HG03571 (cell line): ENCODE results near the gene ELOVL6.
"Not testable (repeated sequence)": the region's sequence is repeated elsewhere in the genome, so short reads cannot be mapped to it uniquely, and the experiment has no call there.

Experiments used
- ATAC-seq: cut with Tn5 transposase; IDR thresholded peaks from one replicate; pipeline ENCODE4 v1.9.1; 2021; ENCODE audit not compliant: unreplicated experiment

Gene ELOVL6

DNA sequence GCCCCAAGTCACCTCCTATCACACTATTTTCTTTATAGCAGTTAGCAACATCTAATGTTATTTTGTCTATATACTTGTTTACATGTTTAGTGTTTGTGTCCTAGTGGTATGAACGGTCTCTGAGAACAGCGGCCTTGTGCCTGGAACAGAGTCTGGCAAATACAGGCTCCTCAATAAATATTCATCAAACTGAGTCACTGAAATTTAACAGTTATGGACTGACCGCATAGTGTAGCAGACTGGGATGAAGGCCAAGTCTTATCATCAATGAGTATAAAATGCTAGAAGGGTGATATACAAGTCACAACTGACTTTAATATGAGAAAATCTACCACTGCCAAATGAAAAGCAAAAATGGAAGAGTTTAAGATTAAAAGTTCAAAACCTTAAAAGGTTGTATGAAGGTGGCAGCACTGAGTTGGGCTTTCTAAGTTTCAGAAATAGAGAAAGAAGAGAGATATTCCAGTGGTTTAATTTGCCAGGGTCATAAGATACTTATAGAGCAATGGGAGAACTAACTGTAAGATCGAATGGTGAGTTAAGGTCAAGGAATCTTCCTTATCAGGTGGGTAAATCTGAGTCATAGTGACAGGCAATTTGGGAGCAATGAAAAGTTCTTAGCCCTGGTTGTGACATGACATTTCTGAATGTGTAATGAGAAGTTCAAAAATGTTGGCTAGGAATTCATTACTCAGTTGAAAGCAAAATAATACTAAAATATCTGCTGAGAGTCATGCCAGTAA lies 34.9 kb downstream of the ELOVL6 start:
- no peak for ATAC-seq

DNA sequence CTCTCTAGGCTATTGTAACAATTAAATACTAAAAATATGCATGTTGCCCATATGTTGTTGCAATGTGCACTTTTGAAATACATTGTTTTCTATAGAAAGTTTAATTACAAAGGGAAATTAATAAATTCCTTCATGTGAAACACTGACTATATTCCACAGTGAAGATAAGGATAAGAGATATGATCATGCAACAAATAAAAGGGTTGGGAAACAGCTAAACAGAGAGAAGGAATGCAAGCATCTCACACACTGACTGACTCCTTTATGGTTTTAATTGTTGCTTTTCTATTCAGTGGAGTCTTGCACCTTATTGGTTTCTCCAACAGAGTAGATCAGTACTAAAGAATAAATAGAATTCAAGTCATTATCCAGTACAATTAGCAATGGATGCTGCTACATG lies 37.8 kb downstream of the ELOVL6 start:
- no peak for ATAC-seq

DNA sequence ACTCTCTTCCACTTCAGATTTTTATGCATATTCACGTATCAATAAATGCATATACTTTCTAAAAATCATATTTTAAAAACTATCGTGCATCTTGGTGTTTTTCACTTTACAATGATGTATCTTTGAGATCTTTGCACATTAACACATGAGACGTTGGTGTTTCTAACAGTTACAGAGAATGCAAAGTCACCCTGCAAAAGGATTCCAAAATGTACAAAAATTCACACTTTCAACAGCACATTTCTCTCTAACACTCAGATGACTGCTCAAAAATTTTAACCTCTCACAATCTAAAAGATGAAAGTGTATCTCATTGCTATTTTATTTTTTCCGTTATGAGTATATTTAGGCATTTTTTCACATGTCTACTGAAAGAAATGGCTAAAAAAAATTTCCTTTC lies 38.9 kb downstream of the ELOVL6 start:
- ATAC-seq = no peak

DNA sequence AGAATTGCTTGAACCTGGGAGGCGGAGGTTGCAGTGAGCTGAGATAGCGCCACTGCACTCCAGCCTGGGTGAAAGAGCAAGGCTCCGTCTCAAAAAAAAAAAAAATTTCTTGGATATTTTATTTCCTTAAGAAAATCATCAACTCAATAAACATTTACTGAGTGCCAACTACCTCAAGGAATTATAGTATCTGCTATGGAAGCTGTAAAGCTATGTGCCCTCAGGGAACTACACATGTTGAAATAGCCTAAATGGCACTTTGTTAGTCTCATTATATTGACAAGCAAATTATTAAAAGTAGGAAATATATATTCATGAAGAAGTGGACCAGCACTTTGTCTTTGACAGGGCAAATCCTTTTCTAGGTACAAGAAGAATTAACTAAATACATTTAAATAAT lies 40.8 kb downstream of the ELOVL6 start:
- ATAC-seq = no peak

DNA sequence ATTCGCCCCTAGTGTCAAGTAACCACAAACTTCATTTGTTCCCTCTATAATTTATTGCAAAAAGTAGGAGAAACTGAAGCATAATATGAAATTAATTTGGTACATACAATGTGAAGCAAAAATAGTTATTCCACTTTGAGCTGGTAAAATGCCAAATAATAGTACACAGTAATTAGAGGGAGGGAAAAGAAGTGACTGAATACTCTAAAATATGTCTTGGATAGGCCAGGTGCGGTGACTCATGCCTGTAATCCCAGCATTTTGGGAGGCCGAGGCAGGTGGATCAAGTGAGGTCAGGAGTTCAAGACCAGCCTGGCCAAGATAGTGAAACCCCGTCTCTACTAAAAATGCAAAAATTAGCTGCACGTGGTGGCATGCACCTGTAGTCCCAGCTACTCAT lies 41.2 kb downstream of the ELOVL6 start:
- not testable (repeated sequence) for ATAC-seq

DNA sequence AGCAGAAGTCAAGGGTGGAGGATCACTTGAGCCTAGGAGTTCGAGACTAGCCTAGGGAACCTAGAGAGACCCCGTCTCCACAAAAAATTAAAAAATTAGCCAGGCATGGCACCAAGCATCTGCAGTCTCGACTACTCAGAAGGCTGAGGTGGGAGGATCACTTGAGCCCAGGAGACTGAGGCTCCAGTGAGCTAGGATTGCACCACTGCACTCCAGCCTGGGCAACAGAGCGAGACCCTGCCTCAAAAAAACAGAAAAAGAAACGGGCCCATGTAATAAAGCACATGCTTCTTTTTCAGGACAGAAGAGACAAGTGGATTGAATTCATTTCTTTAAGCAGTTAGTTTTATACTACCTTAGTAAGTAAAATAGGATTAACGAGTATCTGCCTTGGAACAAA lies 42.0 kb downstream of the ELOVL6 start:
- ATAC-seq = no peak

DNA sequence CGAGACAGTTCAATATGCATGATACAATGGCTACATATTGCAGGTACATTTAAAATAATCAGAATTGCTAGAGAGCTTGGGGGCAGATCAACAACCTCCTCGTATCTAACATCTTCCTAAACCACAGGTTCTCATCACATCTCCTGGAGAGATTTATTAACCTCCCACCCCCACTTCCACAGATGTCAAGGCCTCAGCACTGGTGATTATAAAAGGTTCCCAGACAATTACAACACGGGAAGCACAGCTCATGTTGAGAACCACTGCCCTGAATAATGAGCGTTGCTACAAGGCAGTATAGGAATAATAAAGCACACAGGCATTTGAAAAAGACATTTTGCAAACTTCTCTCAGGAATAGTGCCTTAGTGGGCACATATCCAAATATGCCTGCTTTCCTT lies 42.8 kb downstream of the ELOVL6 start:
- ATAC-seq = no peak

DNA sequence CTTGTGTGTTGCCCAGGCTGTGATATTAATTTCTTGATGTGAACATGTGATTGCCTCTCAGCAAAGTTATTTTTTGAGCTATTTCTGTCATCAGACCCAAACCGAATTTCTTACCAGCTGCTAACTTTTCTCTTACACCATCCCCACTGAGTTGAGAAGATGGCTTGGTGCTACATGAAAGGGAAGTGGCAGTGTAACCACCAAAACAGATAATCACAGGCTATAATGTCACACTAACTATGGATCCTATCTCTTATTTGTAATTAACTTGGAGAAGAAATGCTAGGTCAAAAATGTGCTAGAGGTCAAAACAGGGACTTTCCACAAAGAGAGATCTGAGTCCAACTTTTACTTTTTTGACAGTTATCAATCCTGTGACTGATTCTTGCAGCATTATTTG lies 43.8 kb downstream of the ELOVL6 start:
- ATAC-seq = no peak

DNA sequence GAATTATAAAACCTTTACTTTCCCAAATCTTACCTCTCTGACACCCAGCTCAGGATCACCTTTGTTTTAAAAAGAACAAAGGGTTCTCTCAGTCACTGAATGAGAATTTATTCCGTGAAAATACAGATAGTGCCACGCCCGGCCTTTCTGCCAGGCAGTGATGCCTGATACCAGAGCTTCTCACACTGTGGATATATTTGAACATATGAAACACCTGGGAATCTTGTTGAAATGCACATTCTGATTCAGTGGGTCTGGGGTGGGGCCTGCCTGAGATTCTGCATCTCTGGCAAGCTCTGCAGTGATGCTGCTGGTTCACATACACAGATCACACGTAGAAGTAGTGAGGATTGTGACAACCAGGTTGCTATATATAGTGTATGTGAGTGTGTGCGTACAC lies 46.0 kb downstream of the ELOVL6 start:
- no peak for ATAC-seq

DNA sequence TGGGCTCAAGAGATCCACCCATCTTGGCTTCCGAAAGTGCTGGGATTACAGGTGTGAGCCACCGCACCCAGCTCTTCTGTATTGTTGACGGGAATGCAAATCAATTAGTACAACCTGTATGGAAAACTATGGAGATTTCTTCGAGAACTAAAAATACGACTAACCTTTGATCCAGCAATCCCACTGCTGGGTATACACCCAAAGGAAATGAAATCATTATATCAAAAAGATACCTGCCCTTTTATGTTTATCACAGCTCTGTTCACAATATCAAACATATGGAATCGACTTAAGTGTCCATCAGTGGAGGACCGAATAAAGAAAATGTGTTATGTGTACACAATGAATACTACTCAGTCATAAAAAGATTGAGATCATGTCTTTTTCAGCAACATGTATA lies 49.3 kb downstream of the ELOVL6 start:
- no peak for ATAC-seq

DNA sequence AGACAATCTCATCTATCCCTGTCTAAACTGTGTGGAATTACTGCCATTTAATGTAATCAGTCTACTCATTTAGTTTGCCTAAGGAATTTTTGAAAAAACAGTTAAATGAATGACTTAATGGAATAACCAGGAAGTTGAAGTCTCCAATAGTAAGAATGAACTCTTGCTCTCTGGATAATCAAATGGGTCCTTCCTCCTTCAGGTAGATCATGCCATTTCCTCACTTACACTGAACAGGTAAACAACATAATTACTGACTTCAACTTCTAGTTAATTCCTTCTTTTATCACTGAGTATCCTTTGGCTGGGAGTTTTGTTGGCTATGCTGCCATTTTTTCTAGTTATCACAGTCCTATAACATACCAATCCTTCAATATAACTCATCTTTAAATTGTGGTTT lies 56.0 kb downstream of the ELOVL6 start:
- ATAC-seq = no peak

DNA sequence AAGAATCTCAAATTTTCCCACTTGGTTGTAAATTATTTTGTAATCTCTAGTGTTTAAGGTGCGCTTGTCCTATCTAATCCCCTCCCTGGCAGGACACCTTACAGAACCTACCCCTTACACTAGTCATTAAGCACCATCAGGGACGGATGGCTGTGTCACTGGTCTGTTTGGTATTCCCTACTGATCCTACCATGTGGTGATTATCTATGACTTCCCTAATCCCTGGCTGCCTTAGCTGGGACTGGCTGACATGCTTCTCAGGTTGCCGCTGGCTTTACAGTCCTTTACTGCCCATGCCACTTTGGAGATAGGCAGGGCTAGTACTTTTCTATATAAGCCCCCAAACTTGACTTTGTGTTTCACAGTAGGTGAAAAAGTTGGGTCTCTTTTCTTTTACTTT lies 58.6 kb downstream of the ELOVL6 start:
- ATAC-seq = no peak

DNA sequence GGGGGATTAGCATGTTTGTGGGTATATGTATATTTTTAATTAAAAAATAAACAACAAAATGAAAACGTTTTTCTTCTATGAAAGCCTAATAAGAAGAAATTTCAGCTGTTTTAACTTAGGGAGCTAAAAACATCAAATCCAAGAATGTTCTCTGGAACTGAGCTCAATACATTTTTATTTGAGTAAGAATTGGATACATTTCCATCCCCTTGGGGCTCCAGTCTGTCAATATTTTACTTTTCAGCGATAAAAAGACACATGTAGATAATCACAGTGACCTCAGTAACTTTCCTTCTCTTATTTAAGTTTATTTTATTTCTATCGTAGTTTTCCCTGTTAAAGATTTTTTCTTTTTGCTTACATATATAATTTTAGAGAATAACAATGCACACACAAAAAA lies 59.3 kb downstream of the ELOVL6 start:
- ATAC-seq = no peak

DNA sequence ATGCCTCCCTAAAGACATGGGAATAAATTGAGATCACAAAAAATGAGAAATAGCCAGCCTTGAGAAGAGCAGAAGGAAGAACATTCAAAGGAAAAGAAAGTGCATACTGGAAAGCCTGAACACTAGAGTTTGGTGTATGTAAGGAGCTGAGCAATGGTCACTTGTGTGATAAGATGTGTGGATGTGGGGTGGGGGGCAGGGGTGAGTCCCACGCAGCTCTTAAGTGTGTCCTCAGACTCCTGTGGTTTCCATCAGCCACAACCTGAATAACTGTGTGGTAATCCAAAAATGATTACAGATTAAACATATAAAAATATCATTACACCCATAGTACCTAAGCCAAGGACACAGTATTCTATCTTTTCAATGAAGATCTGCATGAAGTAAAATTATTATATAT lies 59.9 kb downstream of the ELOVL6 start:
- ATAC-seq = no peak

DNA sequence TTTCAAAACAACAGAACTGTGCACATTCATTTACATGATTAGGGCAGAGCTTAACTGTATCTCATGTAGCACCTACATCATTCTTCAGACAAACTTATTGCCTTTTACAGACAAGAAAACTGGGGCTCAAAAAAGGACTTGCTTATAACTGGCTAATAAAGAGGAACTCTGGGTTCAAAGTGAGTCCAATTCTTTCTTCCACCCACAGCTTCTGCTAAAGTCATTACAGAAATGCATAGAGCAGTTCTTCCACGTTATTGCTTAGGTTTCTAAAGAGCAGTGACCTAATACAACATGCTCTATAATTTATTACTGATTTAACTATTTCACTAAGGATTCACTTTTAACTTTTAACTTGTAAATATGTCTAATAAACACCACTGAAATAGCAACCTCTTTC lies 60.6 kb downstream of the ELOVL6 start:
- ATAC-seq = no peak

DNA sequence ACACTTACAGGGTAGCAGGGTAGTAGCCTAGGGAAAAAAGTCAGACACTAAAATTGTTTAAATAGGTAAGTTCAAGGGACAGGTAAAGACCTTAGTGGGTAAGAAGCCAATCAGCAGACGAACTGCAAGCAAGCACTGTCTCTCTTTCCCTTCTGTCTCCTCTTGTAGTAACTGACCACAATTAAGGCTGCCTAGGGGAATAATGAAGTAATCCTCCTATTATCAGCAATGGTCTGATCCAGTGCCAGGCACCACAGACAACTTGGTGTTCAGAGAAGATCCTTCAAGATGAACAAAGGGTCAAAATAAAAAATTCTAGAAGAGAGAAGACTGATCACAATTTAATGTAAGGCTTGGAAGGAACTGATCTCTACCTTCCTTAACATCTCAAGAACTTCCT lies 62.9 kb downstream of the ELOVL6 start:
- no peak for ATAC-seq

DNA sequence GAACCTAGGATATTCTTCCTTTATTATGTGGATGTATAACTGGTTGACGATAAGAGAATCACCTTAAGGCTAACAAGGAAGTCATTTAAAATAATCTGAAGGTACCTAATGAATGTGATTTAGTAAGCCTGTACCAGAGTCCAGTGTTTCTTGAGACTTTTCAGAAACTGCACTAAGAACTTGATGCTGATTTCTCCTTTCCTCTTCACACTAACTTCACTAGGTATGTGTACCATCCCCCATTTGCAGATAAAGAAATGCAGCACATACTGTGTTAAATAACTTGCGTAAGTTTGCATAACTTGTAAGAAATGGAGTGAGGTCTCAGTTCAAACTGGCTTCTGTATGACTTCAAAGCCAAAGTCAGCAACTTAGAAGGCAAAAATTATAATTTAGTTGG lies 63.3 kb downstream of the ELOVL6 start:
- ATAC-seq = no peak

DNA sequence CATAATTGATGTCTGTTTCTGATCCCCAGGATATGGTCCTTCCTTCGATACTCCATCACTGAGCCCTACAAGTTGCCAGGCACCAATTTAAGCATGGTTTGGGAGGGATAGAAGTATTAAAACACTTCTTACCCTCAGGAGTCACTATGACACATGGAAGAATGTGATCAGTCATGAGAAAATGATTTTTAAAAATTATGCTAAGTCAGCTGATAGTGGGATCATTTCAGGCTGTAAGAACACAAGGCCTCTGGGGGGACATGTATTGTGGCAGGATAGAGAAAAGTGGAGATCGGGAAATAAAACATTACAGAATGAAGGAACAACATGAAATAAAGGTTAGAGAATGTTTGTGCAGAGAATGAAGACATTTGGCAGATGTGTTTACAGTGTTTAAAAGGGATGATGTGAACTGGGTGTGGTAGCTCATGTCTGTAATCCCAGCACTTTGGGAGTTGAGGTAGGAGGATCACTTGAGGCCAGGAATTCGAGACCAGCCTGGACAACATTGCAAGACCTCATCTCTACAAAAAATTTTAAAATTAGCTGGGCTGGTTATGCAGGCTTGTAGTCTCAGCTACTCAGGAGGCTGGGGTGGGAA lies 64.0 kb downstream of the ELOVL6 start:
- ATAC-seq = no peak

DNA sequence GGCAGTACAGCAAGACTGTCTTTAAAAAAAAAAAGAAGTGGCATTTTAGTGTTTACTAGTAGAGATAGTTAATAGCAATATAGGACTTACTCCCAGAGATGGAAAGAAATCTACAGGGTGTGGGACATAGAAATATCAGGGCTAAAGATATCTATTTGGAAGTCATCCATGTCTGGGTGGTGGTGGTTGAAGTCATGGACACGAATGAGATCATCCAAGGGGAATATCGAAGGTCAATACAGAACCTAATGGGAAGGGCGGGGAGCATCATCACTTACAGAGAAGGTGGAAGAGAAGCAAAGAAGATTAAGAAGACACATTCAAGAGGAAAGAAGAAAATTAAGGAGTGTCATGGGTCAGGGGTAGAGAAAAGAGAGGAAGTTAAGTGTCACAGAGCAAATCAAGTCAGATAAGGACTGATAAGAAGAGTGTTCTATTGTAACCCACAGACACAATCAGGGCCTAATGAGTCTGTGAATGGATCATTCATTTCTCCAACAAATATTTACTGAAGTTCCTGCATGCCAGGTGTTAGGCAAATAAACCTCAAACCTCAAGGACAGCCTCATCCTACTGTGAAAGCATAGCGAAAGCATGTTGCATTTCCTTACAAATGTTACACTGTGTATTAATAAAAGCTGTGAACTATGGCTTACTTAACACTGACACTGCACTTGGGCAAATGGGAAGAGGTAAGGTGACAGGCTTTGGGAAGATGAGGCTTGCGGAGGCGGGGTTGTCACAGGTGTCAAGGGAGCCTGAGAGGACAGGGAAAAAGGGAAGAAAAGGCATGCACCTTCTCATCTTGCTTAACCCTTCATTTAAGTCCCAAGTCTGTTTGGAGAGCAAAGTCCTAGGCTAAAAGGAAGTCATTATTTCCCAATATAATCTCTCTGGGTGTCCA lies 65.3 kb downstream of the ELOVL6 start:
- no peak for ATAC-seq

DNA sequence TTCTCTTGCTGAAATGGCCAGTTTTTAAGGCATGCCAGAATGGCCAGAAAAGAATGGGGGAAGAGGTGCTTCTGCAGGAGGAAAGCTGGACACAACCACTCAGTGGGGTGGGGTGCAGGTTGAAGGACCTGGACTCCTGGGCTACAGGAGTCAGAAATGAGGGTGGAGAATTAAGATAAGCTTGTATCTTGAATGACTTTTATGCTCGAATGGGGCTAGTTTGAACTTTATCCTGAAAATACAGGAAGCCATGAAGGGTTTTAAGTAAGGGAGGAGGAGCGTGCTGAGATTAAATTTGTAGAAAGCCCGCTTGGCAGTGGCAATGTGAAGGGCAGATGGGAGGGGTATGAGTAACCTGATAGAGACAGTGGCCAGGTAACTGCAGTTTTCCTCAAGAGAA lies 66.5 kb downstream of the ELOVL6 start:
- no peak for ATAC-seq

DNA sequence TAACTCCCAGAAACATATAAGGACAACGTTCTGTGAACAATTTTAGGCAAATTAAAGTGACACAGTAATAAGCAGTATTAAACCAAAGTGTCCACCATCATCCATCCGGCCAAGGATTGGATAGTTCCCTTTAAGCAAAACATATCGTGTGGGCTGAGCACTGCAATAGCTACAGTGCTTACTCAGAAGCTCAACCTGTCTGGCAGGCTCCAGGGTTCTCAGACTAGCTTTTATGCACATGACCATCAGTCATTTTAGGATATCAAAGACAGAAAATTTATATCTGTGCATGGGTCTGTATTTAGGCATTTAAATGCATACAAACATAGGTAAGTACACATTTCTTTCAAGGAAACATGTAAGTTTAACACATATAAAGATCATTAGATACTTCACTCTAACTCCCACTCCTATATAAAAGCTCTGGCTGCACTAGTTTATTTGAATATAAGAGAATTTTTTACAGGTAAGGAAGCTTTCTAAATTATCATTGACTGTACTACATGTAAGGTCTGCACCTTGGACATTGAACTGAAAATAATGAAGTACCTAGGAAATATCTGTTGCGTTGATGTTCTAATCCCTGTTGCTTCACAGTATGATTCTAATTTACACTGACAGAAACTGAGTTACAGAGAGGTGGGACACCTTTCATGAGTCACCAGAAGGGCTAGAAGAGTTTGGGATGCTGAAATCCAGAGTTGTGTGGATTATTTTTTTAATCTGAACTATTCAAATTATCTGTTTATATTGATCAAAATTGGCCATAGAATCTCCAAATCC lies 67.6 kb downstream of the ELOVL6 start:
- no peak for ATAC-seq
